ENCODE results near the gene RXFP1.

GRCh38 chr4:158590306-158590705 lies 68.6 kb downstream of the RXFP1 start:
- TF ChIP-seq CTCF (IDR thresholded peaks at IDR 0.05; ENCODE audit: low read depth, low read length, poor library complexity, severe bottlenecking) (no peak), EZH2phosphoT487 (IDR thresholded peaks at IDR 0.05; ENCODE audit: borderline replicate concordance, low read length) (no peak)

Data from DOHH2 (cell line).